Fibroblast of the aortic adventitia (primary cell): Measurements from ENCODE around the gene ATAD2B. TPM values are rescaled to one million over a fixed set of nuclear protein-coding genes. Genes with fewer than 3 reads are reported as not detected.

Experiments used
- DNase-seq: peaks from one replicate; pipeline ENCODE4 v3.0.0-alpha.2; 2010; ENCODE audit warnings: low read depth
- H3K4me3 ChIP-seq: 2 replicates; pipeline ENCODE4 v1.5.1; 2011; ENCODE audit warnings: low read depth, mild to moderate bottlenecking, control low read depth, low read length, moderate library complexity
- total RNA-seq: library from RNA; depleted of rRNA; stranded (reverse); fragments of >200 nt; gene quantifications from 2 replicates; pipeline ENCODE4 v1.2.3, GENCODE V29; 2012; ENCODE audit warnings: low replicate concordance
- TF ChIP-seq, protein P1 (sequence below): IDR thresholded peaks from 2 replicates; pipeline ENCODE4 v1.5.1; 2011; ENCODE audit warnings: mild to moderate bottlenecking, low read length, control low read depth, inconsistent platforms; ENCODE audit not compliant: insufficient read depth

Gene ATAD2B
- total RNA-seq, 1 donor = 10.6 TPM

DNA sequence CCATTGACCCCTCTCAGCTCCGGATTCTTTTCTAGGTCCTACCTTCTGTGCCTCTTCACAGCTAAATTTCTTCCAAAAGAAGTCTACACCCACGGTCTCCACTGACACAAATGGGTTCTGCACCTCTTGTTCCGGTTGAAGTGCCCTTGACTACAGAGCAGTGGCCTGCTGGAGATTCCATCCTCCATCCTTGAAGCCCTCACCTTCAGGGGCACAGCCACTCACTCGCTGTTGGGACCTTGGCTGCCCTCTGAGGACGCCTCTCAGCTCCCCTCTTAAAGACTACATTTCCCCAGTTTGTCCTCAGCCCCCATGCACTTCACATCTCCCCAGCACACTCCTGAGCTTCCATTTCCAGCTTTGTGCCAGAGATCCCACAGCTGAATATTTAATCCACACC lies 226.3 kb downstream of the ATAD2B start:
- no peak overlapping the region for H3K4me3 ChIP-seq
- DNase-seq = no peak
- TF ChIP-seq, protein P1, sequence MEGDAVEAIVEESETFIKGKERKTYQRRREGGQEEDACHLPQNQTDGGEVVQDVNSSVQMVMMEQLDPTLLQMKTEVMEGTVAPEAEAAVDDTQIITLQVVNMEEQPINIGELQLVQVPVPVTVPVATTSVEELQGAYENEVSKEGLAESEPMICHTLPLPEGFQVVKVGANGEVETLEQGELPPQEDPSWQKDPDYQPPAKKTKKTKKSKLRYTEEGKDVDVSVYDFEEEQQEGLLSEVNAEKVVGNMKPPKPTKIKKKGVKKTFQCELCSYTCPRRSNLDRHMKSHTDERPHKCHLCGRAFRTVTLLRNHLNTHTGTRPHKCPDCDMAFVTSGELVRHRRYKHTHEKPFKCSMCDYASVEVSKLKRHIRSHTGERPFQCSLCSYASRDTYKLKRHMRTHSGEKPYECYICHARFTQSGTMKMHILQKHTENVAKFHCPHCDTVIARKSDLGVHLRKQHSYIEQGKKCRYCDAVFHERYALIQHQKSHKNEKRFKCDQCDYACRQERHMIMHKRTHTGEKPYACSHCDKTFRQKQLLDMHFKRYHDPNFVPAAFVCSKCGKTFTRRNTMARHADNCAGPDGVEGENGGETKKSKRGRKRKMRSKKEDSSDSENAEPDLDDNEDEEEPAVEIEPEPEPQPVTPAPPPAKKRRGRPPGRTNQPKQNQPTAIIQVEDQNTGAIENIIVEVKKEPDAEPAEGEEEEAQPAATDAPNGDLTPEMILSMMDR = no peak

- no peak overlapping the region for H3K4me3 ChIP-seq
- TF ChIP-seq, protein P1 = no peak
- DNase-seq = no peak
Observed at GRCh38 chr2:23699580-23699925, 227.4 kb downstream of the ATAD2B start.

GRCh38 chr2:23698721-23699579 lies 228.0 kb downstream of the ATAD2B start:
- DNase-seq = no peak
- TF ChIP-seq, protein P1 = no peak
- no peak overlapping the region for H3K4me3 ChIP-seq

Other genes with a start within 250 kb of the ATAD2B start
- 12.4 and 14.2 TPM in 2 replicates for gene UBXN2A, start 13.3 kb upstream of the ATAD2B start, total RNA-seq
- gene MFSD2B, start 83.0 kb upstream of the ATAD2B start, total RNA-seq = not detected in 2 replicates
- 6.4 and 9.3 TPM in 2 replicates for gene WDCP, start 120.3 kb upstream of the ATAD2B start, total RNA-seq
- 3.5 and 7.9 TPM in 2 replicates for gene FKBP1B, start 122.6 kb upstream of the ATAD2B start, total RNA-seq
- 162 and 191 TPM in 2 replicates for gene SF3B6, start 149.2 kb upstream of the ATAD2B start, total RNA-seq
- gene TP53I3, start 157.7 kb upstream of the ATAD2B start, total RNA-seq = 22.3 and 38.7 TPM in 2 replicates
- 0.45 and 1.7 TPM in 2 replicates for gene PFN4, start 196.2 kb upstream of the ATAD2B start, total RNA-seq
- 7.0 and 10.3 TPM in 2 replicates for gene FAM228B, start 196.3 kb upstream of the ATAD2B start, total RNA-seq
- gene FAM228A, start 247.9 kb upstream of the ATAD2B start, total RNA-seq = 0.18 and 1.3 TPM in 2 replicates